Astrocyte (in vitro differentiated cells and primary cell): Measurements from ENCODE around the gene CDH23. TPM values are rescaled to one million over a fixed set of nuclear protein-coding genes. Genes with fewer than 3 reads are reported as not detected.

Source experiments
- DNase-seq: peaks from one replicate; pipeline ENCODE4 v3.0.0-alpha.2; 2010; ENCODE audit warnings: low read depth
- FAIRE-seq: peaks from 2 replicates; lab custom pipeline; 2011; peaks lifted over from hg19 to GRCh38; lab: Jason Lieb, UNC
- H2AFZ ChIP-seq: 2 replicates; pipeline ENCODE4 v1.6.0; 2012; ENCODE audit warnings: low read depth, low read length, inconsistent platforms
- H3K27ac ChIP-seq: 2 replicates; pipeline ENCODE4 v1.5.1; 2011; ENCODE audit warnings: low read depth, low read length, inconsistent platforms
- H3K27me3 ChIP-seq: 2 replicates; pipeline ENCODE4 v1.6.0; 2011; ENCODE audit warnings: low read length, inconsistent platforms; ENCODE audit not compliant: insufficient read depth
- H3K36me3 ChIP-seq: 2 replicates; pipeline ENCODE4 v1.5.1; 2011; ENCODE audit warnings: low read length, inconsistent platforms; ENCODE audit not compliant: insufficient read depth
- H3K4me1 ChIP-seq: 2 replicates; pipeline ENCODE4 v1.5.1; 2011; ENCODE audit warnings: low read length, inconsistent platforms; ENCODE audit not compliant: insufficient read depth
- H3K4me2 ChIP-seq: 2 replicates; pipeline ENCODE4 v1.6.0; 2012; ENCODE audit warnings: low read length, inconsistent platforms
- H3K4me3 ChIP-seq: 2 replicates; pipeline ENCODE4 v1.5.1; 2011; ENCODE audit warnings: low read depth, mild to moderate bottlenecking, low read length, inconsistent platforms; ENCODE audit not compliant: insufficient read depth
- H3K79me2 ChIP-seq: 2 replicates; pipeline ENCODE4 v1.6.0; 2012; ENCODE audit warnings: mild to moderate bottlenecking, low read length, inconsistent platforms; ENCODE audit not compliant: insufficient read depth
- H3K9ac ChIP-seq: 2 replicates; pipeline ENCODE4 v1.6.0; 2012; ENCODE audit warnings: mild to moderate bottlenecking, low read length, inconsistent platforms
- H3K9me3 ChIP-seq: 2 replicates; pipeline ENCODE4 v1.5.1; 2012; ENCODE audit warnings: low read depth, mild to moderate bottlenecking, low read length, inconsistent platforms; ENCODE audit not compliant: insufficient read depth
- H4K20me1 ChIP-seq: 2 replicates; pipeline ENCODE4 v1.6.0; 2012; ENCODE audit warnings: low read length, inconsistent platforms; ENCODE audit not compliant: insufficient read depth
- H3K27ac Mint-ChIP-seq: one replicate; pipeline ENCODE4 v1.8.0; 2021; ENCODE audit warnings: mild to moderate bottlenecking, mixed read lengths; ENCODE audit not compliant: unreplicated experiment
- H3K27me3 Mint-ChIP-seq: one replicate; pipeline ENCODE4 v1.8.0; 2021; ENCODE audit warnings: low read depth, mixed read lengths; ENCODE audit not compliant: unreplicated experiment
- H3K36me3 Mint-ChIP-seq: one replicate; pipeline ENCODE4 v1.8.0; 2021; ENCODE audit warnings: low read depth, mixed read lengths; ENCODE audit not compliant: unreplicated experiment
- H3K4me1 Mint-ChIP-seq: one replicate; pipeline ENCODE4 v1.8.0; 2021; ENCODE audit warnings: low read depth, mixed read lengths; ENCODE audit not compliant: unreplicated experiment
- H3K4me3 Mint-ChIP-seq: one replicate; pipeline ENCODE4 v1.8.0; 2021; ENCODE audit warnings: mild to moderate bottlenecking, moderate library complexity, mixed read lengths; ENCODE audit not compliant: unreplicated experiment
- H3K9me3 Mint-ChIP-seq: one replicate; pipeline ENCODE4 v1.8.0; 2021; ENCODE audit warnings: mild to moderate bottlenecking, mixed read lengths; ENCODE audit not compliant: unreplicated experiment
- CTCF ChIP-seq: IDR thresholded peaks from 2 replicates; pipeline ENCODE4 v1.5.1; 2011; ENCODE audit warnings: low read depth, mild to moderate bottlenecking, inconsistent platforms, low read length, moderate library complexity; ENCODE audit not compliant: insufficient read depth
- EZH2 ChIP-seq: IDR thresholded peaks from 2 replicates; pipeline ENCODE4 v1.6.1; 2012; ENCODE audit warnings: mild to moderate bottlenecking, low read length, inconsistent platforms; ENCODE audit not compliant: insufficient read depth
- total RNA-seq: library from RNA; stranded (reverse); gene quantifications from 2 replicates; pipeline ENCODE4 v1.2.1, GENCODE V29; 2021

CDH23 gene
- total RNA-seq, 1 donor from 2014 or later, result not detected

GRCh38 chr10:71528371-71529206 lies 131.9 kb downstream of the CDH23 start:
- TF ChIP-seq EZH2, result no peak
- no peak for TF ChIP-seq CTCF
- DNase-seq (peak; percentile 40), FAIRE-seq (no peak)
- Histone ChIP-seq H3K36me3 (no peaks in the 10 kb centered on the region), H3K27ac (no peak overlapping the region), H3K27me3 (peaks cover 5% of the 10 kb centered on the region), H3K4me2 (peak overlapping the region; percentile 63), H3K79me2 (no peaks in the 10 kb centered on the region), H3K9ac (no peak overlapping the region), H4K20me1 (no peaks in the 10 kb centered on the region), H2AFZ (no peak overlapping the region), H3K9me3 (no peaks in the 10 kb centered on the region), H3K4me1 (peaks cover 19% of the 10 kb centered on the region), H3K4me3 (no peak overlapping the region)
- Mint-ChIP-seq H3K36me3 (no peaks in the 10 kb centered on the region), H3K4me1 (no peaks in the 10 kb centered on the region), H3K27ac (no peak overlapping the region), H3K27me3 (peaks cover 42% of the 10 kb centered on the region), H3K4me3 (no peak overlapping the region), H3K9me3 (peaks cover 2% of the 10 kb centered on the region)

DNA sequence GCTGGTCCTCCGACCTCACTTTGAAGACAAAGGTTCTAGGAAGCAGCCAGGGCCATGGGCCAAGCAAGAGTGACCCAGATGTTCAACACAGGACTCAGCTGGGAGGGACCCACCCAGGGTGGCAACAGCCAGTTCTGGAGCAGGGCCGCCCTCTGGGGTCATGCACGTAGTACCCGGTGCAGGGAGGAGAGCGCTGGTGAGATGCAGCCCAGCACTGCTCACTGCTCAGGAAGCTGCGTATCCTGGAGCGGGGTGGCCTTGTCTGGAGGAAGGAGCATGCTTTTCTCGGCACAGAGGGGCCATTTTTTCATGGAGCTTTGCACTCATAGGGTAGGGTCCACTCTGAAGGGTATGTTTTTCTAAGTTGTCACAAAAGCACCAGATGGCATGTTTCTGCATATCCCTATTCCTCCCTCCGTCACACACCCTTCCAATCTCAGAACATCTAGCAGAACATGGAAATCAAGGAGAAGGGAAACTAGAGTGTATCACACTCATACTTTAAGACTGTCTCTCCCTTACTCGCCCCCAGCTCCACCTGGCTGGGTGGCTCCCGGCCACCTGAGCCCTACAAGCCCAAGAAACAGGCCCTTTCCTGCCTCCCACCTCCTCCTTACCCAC lies 132.6 kb downstream of the CDH23 start:
- no peak overlapping the region for H3K4me3 Mint-ChIP-seq
- H3K9me3 Mint-ChIP-seq, result peaks cover 2% of the 10 kb centered on the region

More for the DNA sequence above, 132.6 kb downstream of the CDH23 start:
- Mint-ChIP-seq H3K4me1 (peaks cover 3% of the 10 kb centered on the region), H3K36me3 (no peaks in the 10 kb centered on the region), H3K27me3 (peaks cover 41% of the 10 kb centered on the region), H3K27ac (no peak overlapping the region)
- FAIRE-seq (no peak), DNase-seq (no peak)
- H3K9me3 ChIP-seq, result no peaks in the 10 kb centered on the region
- no peak overlapping the region for H3K9ac ChIP-seq
- H3K4me1 ChIP-seq, result peaks cover 19% of the 10 kb centered on the region
- peaks cover 3% of the 10 kb centered on the region for H3K27me3 ChIP-seq
- no peak overlapping the region for H2AFZ ChIP-seq
- no peaks in the 10 kb centered on the region for H3K36me3 ChIP-seq
- H3K27ac ChIP-seq, result no peak overlapping the region
- no peak overlapping the region for H3K4me2 ChIP-seq
- TF ChIP-seq CTCF (no peak), EZH2 (no peak)
- H3K4me3 ChIP-seq, result no peak overlapping the region
- no peaks in the 10 kb centered on the region for H4K20me1 ChIP-seq
- no peaks in the 10 kb centered on the region for H3K79me2 ChIP-seq
